K562 (cell line): ENCODE measurements around the gene VKORC1. TPM values are rescaled to one million over a fixed set of nuclear protein-coding genes. Genes with fewer than 3 reads are reported as not detected.

Experiments
- ARID3A ChIP-seq: IDR thresholded peaks from 2 replicates; pipeline ENCODE4 v1.6.1; 2012; ENCODE audit warnings: low read depth, low read length, improper control_type of control experiment, borderline replicate concordance
- CEBPG ChIP-seq, 3 experiments: fragments of 200-800 bp in 1 of 3; sonication (Bioruptor generic) in 1 of 3; sonication (generic) in 1 of 3; formaldehyde crosslinking in 1 of 3; IDR thresholded peaks in 2 of 3; conservative IDR thresholded peaks in 1 of 3; 2 replicates each; pipeline versions ENCODE4 v1.6.1 to v1.8.0; 2016 to 2022; ENCODE audit warnings: missing compliant biosample characterization in 2 of 3, missing genetic modification characterization in 2 of 3, mild to moderate bottlenecking in 1 of 3, missing genetic modification reagents in 1 of 3
- CHCHD3 ChIP-seq: fragments of 250-450 bp; sonication (Bioruptor Pico); IDR thresholded peaks from 2 replicates; pipeline ENCODE4 v2.1.2; 2022; ENCODE audit warnings: mild to moderate bottlenecking
- ELF1 ChIP-seq: fragments of 200-800 bp; sonication (Bioruptor generic); IDR thresholded peaks from 2 replicates; pipeline ENCODE4 v1.6.1; 2016; ENCODE audit warnings: missing genetic modification characterization, missing compliant biosample characterization
- FIP1L1 ChIP-seq: fragments of 200-400 bp; formaldehyde crosslinking; IDR thresholded peaks from 2 replicates; pipeline ENCODE4 v1.6.1; 2018; ENCODE audit warnings: mild to moderate bottlenecking, low read depth, low read length; ENCODE audit not compliant: poor library complexity, severe bottlenecking
- GMEB1 ChIP-seq: fragments of 250-450 bp; sonication (Bioruptor Pico); IDR thresholded peaks from 2 replicates; pipeline ENCODE4 v1.4.0; 2020; ENCODE audit warnings: mild to moderate bottlenecking
- NCOA6 ChIP-seq: fragments of 450-650 bp; IDR thresholded peaks from 2 replicates; pipeline ENCODE4 v1.6.1; 2017; ENCODE audit warnings: mild to moderate bottlenecking
- PBX2 ChIP-seq, 2 experiments: IDR thresholded peaks in 1 of 2; conservative IDR thresholded peaks in 1 of 2; 2 replicates each; pipeline ENCODE4 v1.6.1; 2016; ENCODE audit warnings: low read depth in 2 of 2, mild to moderate bottlenecking in 1 of 2, missing compliant biosample characterization in 1 of 2, missing genetic modification characterization in 1 of 2, moderate library complexity in 1 of 2
- RREB1 ChIP-seq: fragments of 250-450 bp; sonication (Bioruptor Pico); IDR thresholded peaks from 2 replicates; pipeline ENCODE4 v1.4.0; 2020
- ZNF3 ChIP-seq: fragments of 250-450 bp; sonication (Bioruptor Pico); IDR thresholded peaks from 2 replicates; pipeline ENCODE4 v1.5.0; 2021; ENCODE audit warnings: mild to moderate bottlenecking, moderate library complexity
- ZNF507 ChIP-seq: conservative IDR thresholded peaks from 2 replicates; pipeline ENCODE4 v1.6.1; 2017; ENCODE audit warnings: missing genetic modification characterization, missing compliant biosample characterization
- ZNF764 ChIP-seq: fragments of 250-450 bp; sonication (Bioruptor Pico); IDR thresholded peaks from 2 replicates; pipeline ENCODE4 v1.4.0; 2020; ENCODE audit warnings: low read depth, mild to moderate bottlenecking, moderate library complexity
- ZZZ3 ChIP-seq: fragments of 450-650 bp; IDR thresholded peaks from 2 replicates; pipeline ENCODE4 v1.6.1; 2016; ENCODE audit warnings: antibody characterized with exemption, mild to moderate bottlenecking, moderate library complexity
- polyA plus RNA-seq, 8 experiments: library from polyadenylated mRNA; depleted of rRNA in 4 of 8; stranded (reverse) in 5 of 8; unstranded in 3 of 8; fragments of >200 nt; fragmentation: Nextera tagmentation in 2 of 8; fragmentation: Illumina TruSeq in 1 of 8; extraction: Ambion mirVana in 2 of 8; extraction: Trizol in 1 of 8; gene quantifications; 2 replicates each; pipeline versions ENCODE4 v1.2.1 to v1.2.3, GENCODE V29; 2011 to 2014; ENCODE audit warnings: inconsistent platforms in 1 of 8, missing spikeins in 1 of 8
- total RNA-seq, 7 experiments: library from RNA; depleted of rRNA in 6 of 7; stranded (reverse); fragments of >200 nt in 6 of 7; fragmentation: Illumina TruSeq in 2 of 7; extraction: Trizol in 2 of 7; gene quantifications; 2 replicates each; pipeline versions ENCODE4 v1.2.1 to v1.2.3, GENCODE V29; 2011 to 2021; ENCODE audit warnings: low replicate concordance in 1 of 7

Gene VKORC1
- total and polyA plus RNA-seq, 9 of the 15 experiments (the other 6 are each of a cell fraction or from before 2014, with no cell fraction given) = 30.0 to 119 (median 62.1) TPM

- TF ChIP-seq RREB1 (CRISPR knock-in tag) = no peak
- TF ChIP-seq GMEB1 = peak; percentile 77
- TF ChIP-seq CHCHD3 = no peak
- TF ChIP-seq ZNF3 (CRISPR knock-in tag) = no peak
- no peak for TF ChIP-seq NCOA6
- 0 out of 2 replicates have a peak, but pooled peaks have one; percentile 34 for TF ChIP-seq ELF1
- TF ChIP-seq FIP1L1 = peak; percentile 54
- no peak for TF ChIP-seq ZZZ3
- no peak for TF ChIP-seq CEBPG (CRISPR knock-in tag; IDR thresholded peaks at IDR 0.05)
- TF ChIP-seq CEBPG (tag; conservative IDR thresholded peaks at IDR 0.05 in 1 of 2, IDR thresholded peaks at IDR 0.05 in 1 of 2) = no peak
- no peak for TF ChIP-seq ZNF764 (CRISPR knock-in tag)
- no peak for TF ChIP-seq ZNF507 (tag)
- TF ChIP-seq ARID3A = no peak
- no peak for TF ChIP-seq PBX2 (CRISPR knock-in tag; IDR thresholded peaks at IDR 0.05; ENCODE audit: low read depth)
- no peak for TF ChIP-seq PBX2 (tag; conservative IDR thresholded peaks at IDR 0.05; ENCODE audit: low read depth)
Measured at GRCh38 chr16:31117384-31118222, 23.0 kb upstream of the VKORC1 start, which contains the start of gene KAT8 (continued).
